ENCODE data around the gene FLYWCH2.
"Not testable (repeated sequence)": the region's sequence is repeated elsewhere in the genome, so short reads cannot be mapped to it uniquely, and the experiment has no call there.

Gene FLYWCH2

DNA sequence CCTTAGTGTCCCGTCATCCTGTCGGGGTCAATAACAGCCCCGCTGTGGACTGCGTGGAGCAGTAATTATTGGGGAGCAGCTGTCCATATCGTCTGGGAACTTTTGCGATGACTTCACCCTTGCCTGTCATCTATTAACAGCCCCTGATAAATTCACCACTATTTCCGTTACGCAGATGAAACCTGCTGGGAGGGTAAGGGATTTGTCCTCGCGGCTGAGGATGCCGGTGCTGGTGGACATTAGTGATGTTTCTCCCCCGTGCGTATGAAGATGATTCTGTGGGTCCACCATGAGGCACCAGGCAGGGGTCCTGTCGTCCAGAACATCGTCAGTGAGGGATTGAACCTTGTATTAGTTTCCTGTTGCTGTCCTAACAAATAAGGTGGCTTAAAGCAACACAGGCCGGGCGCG is 1.0 kb downstream of the FLYWCH2 start:
- DNase-seq, result no peak

DNA sequence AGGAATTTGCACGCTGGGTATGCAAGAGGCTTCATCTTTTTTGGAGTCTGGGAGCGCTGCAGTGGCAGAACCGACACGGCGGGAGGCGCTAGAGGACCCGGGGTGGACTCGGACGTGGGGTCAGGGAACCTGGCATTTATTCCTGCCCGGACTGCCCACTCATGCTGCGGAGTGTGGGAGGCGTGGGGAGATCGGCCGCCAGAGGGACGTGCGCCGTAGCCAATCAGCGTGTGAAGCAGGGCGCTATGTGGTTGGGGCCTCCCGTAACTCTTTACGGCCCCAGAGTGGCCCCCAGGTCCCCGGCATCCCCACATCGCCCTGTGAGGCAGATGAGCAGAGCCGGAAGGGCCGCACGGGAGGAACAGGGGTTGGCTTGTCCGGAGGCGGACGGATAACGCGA is 11.2 kb downstream of the FLYWCH2 start:
- DNase-seq, result no peak

DNA sequence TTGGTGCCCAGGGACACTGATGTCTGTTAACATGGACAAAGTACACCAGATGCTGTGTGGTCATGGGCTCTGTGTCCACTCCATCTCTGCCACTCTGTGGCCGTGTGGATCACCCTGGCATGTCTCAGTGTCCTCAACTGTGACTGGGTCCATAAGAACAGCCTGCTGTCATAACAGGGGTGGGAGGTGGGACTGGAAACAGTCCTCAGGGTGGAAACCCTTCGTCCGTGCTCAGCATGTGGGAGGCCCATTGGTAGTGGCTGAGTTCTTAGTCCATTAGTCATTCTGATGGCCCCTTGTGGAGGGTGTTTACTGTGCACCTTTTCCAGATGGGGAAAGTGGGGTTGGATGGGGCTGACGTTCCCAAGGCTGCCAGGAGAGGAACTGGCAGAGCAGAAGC is 12.8 kb downstream of the FLYWCH2 start:
- DNase-seq, result no peak

DNA sequence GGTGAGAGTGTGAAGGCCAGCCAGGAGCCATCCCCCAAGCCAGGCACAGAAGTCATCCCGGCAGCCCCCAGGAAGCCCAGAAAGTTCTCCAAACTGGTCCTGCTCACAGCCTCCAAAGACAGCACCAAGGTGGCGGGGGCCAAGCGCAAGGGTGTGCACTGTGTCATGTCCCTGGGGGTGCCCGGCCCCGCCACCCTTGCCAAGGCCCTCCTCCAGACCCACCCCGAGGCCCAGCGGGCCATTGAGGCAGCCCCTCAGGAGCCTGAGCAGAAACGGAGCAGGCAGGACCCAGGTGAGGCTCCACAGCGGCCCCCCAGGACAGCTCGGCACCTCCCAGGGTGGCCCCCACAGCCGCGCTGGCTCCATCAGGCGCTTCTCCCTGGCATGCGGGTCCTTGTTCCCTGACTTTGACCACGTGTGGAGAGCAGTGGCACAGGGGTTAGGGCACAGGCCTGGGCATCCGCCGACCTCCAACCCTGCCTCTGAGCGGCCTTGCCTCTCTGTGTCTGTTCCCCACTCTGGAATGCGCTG is 13.5 kb downstream of the FLYWCH2 start:
- DNase-seq, result no peak

DNA sequence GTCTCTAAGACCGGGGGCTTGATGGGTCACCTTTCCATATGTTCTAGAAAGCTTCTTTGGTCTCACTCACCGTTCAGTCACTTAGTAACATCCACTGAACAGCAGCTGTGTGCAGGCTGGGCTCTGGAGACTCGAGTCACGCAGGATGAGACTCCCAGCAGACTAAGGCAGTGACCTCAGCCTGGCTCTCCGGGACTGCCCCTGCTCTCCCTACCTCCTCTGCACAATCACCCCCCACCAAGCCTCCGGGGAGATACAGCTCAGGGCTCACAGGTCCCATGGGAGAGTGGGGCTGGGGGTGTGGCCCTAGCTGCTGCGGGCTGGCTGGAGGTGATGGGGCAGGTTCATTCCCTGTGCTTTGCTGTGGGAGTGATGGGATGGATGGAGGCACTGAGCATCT is 14.1 kb downstream of the FLYWCH2 start:
- DNase-seq, result no peak

DNA sequence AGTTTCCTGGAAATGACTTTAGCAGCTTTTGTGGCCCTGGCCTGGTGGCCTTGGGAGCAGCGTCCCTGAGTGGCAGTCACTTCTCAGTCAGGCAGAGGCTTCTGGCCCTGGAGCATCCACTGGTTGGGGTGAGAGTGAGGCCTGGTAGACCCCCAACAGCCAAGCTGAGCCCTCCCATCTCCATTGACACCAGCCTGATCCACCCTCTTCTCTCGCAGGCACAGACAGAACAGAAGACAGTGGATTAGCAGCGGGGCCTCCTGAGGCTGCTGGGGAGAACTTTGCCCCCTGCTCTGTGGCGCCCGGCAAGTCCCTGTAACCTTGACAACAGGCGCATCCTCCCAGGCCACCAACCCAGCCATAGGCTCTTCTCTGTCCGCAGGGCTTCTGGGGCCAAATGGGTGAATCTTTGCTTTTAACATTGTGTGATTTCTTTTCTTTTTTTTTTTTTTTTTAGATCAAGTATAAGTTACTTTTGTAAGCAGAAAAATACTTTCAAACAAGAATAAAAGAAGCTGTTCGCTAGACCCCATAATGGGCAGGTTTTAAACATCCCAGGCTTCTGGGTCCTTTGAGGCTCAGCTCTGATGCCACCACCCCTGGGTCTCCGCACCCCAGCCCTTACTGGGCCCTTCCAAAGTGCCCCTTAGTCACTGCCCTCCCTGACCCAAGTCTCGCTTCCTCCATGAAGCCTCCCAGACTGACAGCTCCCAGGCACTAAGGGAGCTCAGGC is 16.0 kb downstream of the FLYWCH2 start:
- no peak for DNase-seq

DNA sequence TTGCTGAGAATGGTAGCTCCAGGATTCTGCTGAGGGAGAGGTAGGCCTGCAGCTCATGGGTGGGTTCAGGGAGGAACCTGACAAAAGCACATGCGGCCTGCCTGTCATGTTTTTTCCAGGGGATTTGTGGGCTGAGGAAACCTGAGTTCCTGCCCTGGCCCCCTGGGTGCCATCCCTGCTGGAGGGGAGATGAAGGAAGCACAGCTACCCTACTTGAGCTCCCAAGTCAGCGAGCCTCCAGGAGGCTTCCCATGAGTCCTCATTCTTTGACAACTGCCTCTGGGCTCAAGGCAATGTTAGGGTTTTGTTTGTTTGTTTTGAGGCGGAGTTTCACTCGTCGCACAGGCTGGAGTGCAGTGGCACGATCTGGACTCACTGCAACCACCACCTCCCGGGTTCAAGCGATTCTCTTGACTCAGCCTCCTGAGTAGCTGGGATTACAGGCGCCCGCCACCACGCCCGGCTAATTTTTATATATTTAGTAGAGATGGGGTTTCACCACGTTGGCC is 16.6 kb downstream of the FLYWCH2 start:
- DNase-seq, result no peak

DNA sequence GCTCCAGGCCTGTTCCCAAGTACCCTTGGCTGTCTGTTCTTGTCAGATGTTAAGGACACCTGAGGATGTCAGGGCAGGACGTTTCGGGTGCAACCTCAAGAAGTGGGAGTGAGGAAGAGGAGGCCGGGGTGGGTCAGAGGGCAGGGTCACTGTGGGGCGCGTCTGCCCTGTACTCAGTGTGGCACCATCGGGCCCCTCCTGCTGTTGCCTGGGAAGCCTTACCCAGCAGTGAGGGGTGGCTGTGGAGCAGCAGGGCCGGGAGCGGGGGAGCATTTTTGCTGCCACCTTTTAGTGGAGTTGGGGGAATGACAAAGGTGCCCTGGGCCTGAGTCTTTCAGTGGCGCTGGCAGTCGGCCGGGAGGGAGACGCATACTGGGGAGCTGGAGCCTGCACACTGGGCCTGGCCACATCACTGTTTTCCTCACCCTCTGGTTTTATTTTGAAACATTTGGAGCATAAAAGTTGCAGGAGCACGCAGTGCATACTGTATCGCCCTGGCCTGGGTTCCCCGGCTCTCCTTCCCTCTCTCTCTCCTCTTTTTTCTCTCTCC is 17.6 kb downstream of the FLYWCH2 start:
- DNase-seq, result no peak

DNA sequence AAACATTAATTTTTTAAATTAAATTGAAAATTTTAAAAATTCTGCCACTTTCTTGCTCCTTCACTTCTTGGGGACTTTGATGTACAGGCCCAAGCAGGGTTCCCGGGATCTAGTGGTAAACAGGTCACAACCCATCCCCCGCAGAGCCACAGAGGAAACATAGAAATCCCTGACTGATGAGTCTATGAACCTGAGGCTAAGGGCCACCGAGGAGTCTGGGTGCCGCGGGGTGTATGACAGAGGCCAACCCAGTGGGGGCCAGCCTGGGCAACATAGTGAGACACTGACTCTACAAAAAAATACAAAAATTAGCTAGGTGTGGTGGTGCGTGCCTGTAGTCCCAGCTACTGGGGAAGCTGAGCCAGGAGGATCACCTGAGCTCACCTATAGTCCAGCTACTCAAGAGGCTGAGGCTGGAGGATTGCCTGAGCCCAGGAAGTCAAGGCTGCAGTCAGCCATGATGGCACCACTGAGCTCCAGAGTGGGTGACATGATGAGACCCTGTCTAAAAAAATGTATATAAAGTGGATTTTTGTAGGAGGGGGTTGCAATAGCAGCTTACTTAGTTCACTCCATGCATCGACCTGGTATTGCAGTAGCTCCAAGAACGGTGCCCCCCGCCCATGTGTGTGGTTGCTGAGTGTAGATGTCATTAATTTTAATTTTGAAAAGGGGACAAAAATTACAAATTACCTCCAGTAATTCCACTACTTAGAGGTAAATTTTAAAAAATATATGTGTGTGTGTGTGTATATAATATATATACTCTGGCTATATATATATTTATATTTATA is 19.5 kb downstream of the FLYWCH2 start:
- no peak for DNase-seq

DNA sequence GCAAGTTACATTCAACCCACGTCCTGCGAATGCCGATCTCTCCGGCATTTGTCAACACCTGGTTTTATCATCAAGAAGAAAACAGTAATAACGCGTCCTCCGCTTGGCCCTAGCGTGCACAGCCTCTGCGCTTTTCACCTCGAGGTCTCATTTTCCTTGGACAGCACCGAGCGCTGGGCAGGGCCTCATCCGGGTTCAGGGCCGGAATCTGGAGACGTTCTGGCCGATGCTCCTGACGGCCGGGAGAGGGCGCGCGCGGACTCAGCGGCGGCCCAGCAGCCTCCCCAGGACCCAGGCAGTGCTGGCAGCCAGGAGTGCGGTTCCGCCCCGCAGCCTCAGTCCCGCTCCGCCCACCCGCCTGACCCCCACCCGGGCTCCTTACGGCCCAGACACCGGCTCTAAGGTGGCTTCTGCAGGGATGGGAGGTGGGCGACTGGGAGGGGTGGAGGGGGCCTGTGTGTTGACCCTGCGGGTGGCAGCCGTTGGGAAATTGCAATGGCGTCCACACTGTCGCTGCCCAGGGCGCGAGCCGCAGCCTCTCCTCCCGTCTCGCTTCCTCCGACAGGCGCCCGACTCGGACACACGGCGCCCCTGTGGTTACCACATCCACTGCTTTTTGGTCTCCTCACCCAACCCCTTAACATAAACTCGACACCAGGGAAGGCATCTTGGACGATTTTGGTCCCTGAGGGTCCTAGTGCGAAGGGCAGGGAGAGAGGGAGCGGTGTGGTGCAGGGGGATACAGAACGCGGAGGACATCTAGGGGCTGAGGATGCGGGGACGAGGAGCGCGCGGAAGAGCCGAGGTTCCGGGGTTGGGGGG is 21.3 kb downstream of the FLYWCH2 start:
- peak; percentile 55 for DNase-seq

DNA sequence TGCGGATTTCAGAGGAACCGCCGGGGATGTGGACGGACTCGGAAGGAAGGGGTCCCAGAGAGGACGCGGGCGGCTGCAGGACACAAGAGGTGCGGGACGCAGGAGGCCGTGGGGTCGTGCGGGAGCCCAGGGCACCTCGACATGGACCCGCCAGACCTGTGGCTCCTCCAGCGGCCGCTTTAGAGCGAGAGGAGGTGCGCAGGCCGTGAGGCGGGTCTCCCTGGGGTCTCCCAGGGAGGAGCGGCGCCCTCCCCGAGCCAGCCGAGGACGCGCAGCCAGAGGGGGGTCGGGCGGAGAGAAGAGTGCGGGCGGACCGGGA is 21.9 kb downstream of the FLYWCH2 start:
- no peak for DNase-seq

DNA sequence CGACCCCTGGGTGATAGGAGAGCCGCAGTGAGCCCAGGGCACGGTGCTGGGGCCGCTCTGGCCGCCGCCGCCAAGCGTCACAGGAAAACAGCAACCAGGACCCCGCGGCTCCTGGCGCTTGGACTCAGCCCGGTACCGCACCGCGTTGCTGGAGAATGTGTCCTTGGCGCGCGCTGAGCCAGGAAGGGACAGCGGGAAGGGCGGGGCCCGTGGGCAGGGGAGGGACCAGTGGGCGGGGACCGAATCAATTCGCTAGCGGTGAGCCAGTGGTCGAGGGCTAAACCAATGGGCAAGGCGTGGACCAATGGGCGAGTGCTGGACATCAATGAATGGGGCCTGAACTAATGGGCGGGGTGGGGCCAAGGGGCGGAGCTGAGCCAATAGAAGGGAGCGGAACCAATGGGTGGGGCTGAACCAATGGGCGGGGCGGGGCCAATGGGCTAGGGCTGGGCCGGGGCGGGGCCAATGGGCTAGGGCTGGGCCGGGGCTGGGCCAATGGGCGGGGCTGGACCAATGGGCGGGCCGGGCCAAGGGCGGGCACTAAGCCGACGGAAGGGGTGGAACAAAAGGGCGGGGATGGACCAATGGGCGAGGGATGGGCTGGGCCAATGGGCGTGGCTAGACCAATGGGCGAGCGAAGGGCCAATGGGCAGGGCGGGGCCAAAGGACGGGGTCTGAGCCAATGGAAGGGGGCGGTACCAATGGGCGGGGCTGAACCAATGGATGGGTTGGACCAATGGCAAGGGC is 22.4 kb downstream of the FLYWCH2 start:
- peak; percentile 97 for DNase-seq

DNA sequence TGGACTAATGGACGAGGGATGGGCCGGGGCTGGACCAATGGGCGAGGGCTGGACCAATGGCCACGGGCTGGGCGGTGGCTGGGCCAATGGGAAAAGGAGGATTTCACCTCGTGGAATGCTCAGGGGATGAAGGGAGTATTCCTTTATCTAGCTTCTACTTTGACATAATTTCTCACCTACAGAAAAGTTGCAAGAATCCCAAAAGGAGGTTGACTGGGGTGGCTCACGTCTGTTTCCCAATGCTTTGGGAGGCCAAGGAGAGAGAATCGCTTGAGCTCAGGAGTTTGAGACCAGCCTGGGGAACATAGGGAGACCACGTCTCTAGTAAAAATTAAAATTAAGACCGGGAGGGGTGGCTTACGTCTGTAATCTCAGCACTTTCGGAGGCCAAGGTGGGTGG is 23.0 kb downstream of the FLYWCH2 start:
- DNase-seq, result no peak

DNA sequence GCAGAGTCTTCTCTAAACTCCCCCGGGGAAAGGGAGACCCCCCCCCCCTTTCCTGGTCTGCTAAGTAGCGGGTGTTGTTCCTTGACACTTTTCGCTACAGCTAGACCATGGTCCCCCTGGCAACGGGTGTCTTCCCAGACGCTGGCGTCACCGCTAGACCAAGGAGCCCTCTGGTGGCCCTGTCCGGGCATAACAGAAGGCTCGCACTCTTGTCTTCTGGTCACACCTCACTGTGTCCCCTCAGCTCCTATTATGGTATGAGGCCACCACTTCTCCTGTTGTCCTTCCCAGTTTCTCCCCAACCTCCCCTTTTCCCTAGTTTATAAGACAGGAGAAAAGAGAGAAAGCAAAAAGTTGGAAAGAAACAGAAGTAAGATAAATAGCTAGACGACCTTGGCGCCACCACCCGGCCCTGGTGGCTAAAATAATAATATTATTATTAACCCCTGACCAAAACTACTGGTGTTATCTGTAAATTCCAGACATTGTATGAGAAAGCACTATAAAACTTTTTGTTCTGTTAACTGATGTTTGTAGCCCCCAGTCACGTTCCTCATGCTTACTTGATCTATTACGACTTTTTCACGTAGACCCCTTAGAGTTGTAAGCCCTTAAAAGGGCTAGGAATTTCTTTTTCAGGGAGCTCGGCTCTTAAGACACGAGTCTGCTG is 24.2 kb downstream of the FLYWCH2 start:
- DNase-seq, result not testable (repeated sequence)

DNA sequence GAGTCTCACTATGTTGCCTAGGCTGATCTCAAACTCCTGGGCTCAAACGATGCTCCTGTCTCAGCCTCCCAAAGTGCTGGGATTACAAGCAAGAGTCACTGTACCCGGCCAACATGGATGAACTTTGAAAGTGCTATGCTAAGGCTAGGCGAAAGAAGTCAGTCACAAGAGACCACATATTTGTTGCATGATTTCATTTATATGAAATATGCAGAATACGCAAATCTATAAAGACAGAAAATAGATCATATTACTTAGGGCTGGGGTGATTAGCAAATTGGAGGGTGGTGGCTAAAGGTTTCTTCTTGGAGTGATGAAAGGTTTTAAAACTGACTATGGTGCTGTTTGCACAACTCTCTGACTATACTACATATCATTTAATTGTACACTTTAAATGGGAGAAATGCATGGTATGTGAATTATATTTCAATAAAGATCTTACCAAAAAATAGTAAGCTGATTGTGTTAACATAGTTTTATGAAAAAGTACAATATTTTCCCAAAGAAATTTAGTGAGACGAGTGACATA is 27.5 kb downstream of the FLYWCH2 start:
- no peak for DNase-seq

DNA sequence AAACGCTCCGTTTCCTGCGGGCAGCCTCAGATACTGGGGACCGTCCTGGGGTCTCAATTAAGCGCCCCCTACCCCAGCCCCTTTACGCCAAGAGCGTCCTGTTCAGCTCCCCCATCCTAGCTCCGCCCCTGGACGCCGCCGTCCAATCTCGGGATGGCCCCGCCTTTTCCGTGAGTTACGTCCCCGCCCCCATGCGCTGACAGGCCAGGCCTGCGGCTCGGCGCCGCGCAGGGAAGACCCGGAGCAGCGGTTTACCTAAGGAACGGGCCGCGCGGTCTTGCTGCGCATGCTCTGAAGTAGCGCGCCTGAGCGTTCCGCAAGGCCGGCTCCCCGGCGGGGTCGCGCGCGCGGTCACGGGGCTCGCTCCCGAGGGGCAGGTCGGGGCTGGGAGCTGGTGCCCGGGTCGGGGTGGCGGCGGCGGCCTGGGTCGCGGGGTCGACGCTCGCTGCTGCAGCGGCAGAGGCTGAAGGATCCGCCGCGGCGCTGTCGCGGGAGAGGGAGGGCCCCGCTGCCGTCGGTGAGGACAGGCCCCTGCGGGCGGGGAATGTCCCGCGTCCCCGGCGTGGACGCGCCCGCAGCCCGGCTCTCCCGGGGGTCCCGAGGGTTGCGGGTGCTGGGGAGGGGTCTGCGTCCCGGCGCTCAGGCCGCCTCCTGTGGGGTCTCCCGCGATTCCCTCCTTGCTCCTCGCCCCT is 28.8 kb downstream of the FLYWCH2 start, which contains the start of gene FLYWCH1:
TSS of gene FLYWCH1 (plus strand) at position 294 of the 692 bp plus-strand sequence. CDS start 17,755 bp downstream, outside the sequence.
- peak; percentile 74 for DNase-seq

DNA sequence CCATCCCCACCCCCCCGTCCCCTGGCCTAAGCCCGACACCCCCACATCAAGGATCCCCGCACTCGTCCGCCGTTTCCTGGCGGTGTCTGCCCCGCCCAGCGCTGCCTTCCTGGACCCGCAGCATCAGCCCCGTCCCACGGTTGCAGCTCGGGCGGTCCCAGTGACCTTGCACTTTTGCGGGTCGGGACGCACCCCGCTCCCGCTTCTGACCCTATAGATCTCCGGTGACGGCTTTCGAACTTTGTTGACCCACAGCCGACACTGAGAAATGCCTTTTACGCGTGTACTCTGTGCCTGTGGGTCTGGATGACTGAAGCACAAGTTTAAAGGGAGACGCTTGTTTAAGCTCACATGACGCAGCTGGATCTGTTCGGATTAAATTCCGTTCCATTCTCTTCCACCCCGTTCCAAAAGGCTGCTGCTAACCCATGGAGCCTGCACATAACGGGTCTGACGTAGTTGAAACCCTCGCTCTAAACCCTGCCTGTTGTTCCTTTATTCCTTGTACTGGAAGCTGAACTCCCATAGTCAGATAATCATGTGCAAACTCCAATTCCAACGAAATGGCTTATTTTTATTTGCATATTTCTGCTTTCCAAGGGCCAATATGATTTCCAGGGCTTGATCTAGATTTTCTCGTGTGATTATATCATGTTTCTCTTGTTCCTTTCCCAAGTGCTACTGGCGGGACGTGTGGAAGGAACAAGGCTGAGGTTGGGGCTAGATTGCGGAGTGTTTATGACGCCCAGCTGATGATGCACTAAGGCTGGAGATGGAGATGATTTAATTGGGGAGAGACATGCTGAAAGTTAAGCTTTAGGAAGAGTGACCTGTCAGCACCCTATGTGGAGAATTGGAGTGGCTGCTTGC is 29.6 kb downstream of the FLYWCH2 start:
- DNase-seq, result no peak

DNA sequence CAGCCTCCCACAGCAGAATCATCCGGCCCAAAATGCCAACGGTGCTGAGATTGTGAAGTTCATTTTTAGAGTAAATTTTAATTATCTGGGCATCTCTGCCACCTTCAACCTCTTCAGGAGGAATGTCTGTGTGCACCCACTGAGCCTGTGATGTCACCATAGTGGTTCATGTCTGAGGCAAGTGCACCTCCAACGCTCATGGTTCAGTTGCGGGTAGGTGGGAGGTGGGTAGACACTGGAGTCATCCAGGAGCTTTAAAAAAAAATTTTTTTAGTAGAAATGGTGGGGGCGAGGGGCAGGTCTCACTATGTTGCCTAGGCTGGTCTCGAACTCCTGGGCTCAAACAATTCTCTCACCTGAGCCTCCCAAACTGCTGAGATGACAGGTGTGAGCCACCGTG is 30.6 kb downstream of the FLYWCH2 start:
- DNase-seq, result no peak

DNA sequence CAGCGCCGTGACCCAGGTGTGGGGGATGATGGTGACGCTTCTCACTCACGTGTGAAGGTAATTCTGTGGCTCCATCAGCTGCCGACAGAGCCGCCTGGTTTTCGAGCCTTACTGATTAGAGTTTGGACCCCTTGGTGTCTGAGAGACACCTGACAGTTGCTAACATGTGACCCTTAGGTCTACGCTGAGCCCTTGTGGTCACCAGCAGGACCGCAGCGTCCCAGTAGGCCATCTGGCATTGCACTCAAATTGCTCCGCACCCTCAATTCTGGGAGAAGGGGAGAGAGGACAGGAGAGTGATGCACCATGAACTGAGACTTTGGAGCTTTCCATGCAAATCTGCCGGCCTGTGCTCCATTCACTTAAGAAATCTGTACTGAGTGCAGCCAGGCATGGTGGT is 31.2 kb downstream of the FLYWCH2 start:
- no peak for DNase-seq
